Nephron progenitor cell (in vitro differentiated cells): ENCODE measurements around the gene SPRY1.

Experiments used
- DNase-seq: peaks from one replicate; pipeline ENCODE4 v3.0.0; 2021
- H3K27ac Mint-ChIP-seq: 2 replicates; pipeline ENCODE4 v1.8.0; 2021; ENCODE audit warnings: mild to moderate bottlenecking, moderate library complexity, mixed read lengths
- H3K27me3 Mint-ChIP-seq: 2 replicates; pipeline ENCODE4 v1.8.0; 2021; ENCODE audit warnings: mild to moderate bottlenecking, low read depth, mixed read lengths; ENCODE audit not compliant: poor library complexity
- H3K36me3 Mint-ChIP-seq: 2 replicates; pipeline ENCODE4 v1.8.0; 2021; ENCODE audit warnings: low read depth, mixed read lengths
- H3K4me1 Mint-ChIP-seq: 2 replicates; pipeline ENCODE4 v1.8.0; 2021; ENCODE audit warnings: mixed read lengths
- H3K4me3 Mint-ChIP-seq: 2 replicates; pipeline ENCODE4 v1.8.0; 2021; ENCODE audit warnings: mild to moderate bottlenecking, moderate library complexity, mixed read lengths
- H3K9me3 Mint-ChIP-seq: 2 replicates; pipeline ENCODE4 v1.8.0; 2021; ENCODE audit warnings: mild to moderate bottlenecking, moderate library complexity, mixed read lengths
- CTCF ChIP-seq: fragments of 200-600 bp; sonication (generic); IDR thresholded peaks from 2 replicates; pipeline ENCODE4 v1.5.0; 2021; ENCODE audit warnings: antibody characterized with exemption

SPRY1 gene

DNA sequence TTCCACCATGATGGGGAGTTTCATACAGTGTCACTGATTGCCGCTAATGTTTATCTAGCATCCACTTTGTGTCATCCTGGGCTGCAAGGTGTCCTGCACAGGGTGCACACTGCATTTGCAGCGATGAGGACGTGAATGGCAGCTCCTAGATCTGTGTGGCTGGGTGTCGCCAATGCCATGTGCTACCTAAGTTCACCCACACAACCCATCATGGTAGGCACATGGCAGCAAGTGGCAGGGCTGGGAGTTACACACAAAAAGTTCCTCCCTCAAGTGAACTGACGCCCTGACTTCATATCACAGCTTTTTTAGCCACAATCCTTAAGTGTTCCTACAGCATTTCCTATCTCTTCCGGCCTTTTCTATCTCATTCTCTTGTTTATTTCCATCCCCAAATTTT is 45.9 kb upstream of the SPRY1 start:
- Mint-ChIP-seq H3K4me1 (peaks cover 39% of the 10 kb centered on the region), H3K9me3 (no peaks in the 10 kb centered on the region), H3K27me3 (no peaks in the 10 kb centered on the region), H3K27ac (no peak overlapping the region), H3K4me3 (no peak overlapping the region), H3K36me3 (no peaks in the 10 kb centered on the region)
- no peak for DNase-seq
- TF ChIP-seq CTCF, result no peak

DNA sequence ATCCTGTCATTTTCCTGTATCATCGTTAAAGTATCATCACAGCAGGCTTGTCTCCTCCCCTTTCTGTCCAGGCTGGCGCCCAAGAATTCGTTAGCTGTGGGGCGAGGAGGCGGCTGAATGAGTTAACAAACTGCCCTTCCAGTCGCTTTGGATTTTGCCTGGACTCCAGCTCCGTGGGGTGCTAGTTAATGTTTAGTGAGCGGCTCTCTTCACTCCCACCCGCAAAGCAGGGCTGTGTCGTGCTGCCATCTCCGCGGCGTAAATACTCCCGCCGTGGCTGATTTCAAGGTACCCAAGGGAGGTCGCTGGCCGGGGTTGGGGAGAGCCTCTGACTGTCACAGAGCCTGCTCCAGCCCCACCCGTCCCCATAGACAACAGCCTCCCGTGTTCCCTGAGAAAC is 44.9 kb upstream of the SPRY1 start:
- H3K9me3 Mint-ChIP-seq, result no peaks in the 10 kb centered on the region
- H3K27ac Mint-ChIP-seq, result no peak overlapping the region
- no peak for DNase-seq
- TF ChIP-seq CTCF, result no peak
- H3K4me3 Mint-ChIP-seq, result no peak overlapping the region
- H3K27me3 Mint-ChIP-seq, result no peaks in the 10 kb centered on the region
- peaks cover 29% of the 10 kb centered on the region for H3K4me1 Mint-ChIP-seq
- H3K36me3 Mint-ChIP-seq, result no peaks in the 10 kb centered on the region

DNA sequence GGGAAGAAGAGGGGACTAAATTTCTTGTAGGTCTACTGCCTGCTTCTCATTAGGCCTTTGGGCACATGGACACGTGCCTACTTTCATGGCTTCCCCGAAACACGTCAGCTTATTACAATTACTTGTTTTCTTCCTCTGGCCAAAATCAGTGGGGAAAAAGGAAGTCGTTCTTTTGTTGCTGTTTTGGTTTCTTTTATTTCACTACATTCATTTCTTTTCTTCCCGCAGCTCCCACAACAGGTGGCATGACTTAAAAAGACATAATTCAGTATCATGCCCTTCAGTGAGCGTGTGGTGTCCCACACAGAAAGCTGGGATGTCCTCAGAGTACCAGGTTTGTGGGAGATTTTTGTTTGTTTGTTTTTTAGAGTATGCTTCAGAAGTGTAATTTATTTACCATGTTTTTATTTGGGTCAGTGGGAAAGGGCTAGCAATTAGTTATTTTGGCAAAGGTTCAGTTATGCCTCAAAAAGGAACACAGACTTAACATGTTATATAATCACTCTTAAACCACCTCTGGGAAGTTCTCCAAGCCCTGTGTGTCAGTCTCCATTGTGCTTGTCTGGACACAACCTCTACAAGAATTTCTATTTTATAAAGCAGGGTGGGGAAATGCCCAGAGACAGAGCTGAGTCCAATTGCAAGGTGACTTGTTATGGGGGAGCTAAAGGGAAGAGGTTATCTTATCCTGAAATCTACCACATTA is 44.2 kb upstream of the SPRY1 start:
- Mint-ChIP-seq H3K27ac (no peak overlapping the region), H3K9me3 (no peaks in the 10 kb centered on the region), H3K36me3 (no peaks in the 10 kb centered on the region), H3K4me3 (no peak overlapping the region), H3K4me1 (peaks cover 27% of the 10 kb centered on the region), H3K27me3 (no peaks in the 10 kb centered on the region)
- no peak for TF ChIP-seq CTCF
- DNase-seq, result no peak

DNA sequence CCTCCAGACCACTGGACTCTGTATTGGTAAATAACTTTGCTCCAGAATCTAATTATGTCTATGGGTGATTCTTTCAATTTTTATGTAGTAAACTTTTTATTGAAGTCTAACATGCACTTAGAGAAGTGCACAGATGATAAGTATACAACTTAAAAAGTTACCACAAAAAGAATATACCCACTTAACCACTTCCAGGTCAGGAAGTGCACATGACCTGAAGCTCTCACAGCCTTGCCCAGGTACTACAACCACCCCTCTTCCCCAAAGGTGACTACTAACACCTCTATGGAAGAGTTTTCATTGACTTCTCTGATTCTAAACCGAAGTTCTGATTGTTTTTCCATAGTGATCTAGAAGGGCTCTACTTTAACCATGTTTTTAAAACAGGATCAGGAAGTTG is 43.6 kb upstream of the SPRY1 start:
- Mint-ChIP-seq H3K9me3 (no peaks in the 10 kb centered on the region), H3K4me1 (peaks cover 29% of the 10 kb centered on the region), H3K36me3 (no peaks in the 10 kb centered on the region), H3K27me3 (no peaks in the 10 kb centered on the region), H3K27ac (no peak overlapping the region), H3K4me3 (no peak overlapping the region)
- TF ChIP-seq CTCF, result no peak
- DNase-seq, result no peak

DNA sequence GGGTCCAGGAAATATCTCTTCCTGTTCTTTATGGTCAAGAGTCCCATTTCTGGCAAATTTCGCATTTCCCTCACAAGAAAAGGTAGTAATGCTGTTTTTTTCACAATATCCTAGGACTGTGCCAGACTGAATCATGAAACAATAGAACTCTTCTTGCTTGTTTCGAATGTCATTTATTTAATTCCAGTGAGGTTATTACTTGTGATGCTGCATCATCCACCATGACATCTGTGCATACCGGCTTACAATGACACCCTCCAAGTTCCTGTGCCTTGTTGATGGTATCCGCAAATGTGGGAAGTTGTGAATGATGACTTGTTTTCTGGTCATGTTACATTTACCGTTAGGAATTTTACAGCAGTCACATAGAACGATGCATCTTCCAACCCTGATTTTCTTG is 42.9 kb upstream of the SPRY1 start:
- no peaks in the 10 kb centered on the region for H3K27me3 Mint-ChIP-seq
- no peak for DNase-seq
- H3K4me3 Mint-ChIP-seq, result no peak overlapping the region
- no peaks in the 10 kb centered on the region for H3K36me3 Mint-ChIP-seq
- no peak for TF ChIP-seq CTCF
- H3K9me3 Mint-ChIP-seq, result no peaks in the 10 kb centered on the region
- peaks cover 29% of the 10 kb centered on the region for H3K4me1 Mint-ChIP-seq
- no peak overlapping the region for H3K27ac Mint-ChIP-seq

GRCh38 chr4:123354701-123355100 is 41.9 kb upstream of the SPRY1 start:
- H3K4me3 Mint-ChIP-seq, result no peak overlapping the region
- no peak for DNase-seq
- TF ChIP-seq CTCF, result no peak
- no peaks in the 10 kb centered on the region for H3K27me3 Mint-ChIP-seq
- peaks cover 28% of the 10 kb centered on the region for H3K4me1 Mint-ChIP-seq
- no peaks in the 10 kb centered on the region for H3K9me3 Mint-ChIP-seq
- H3K27ac Mint-ChIP-seq, result no peak overlapping the region
- no peaks in the 10 kb centered on the region for H3K36me3 Mint-ChIP-seq
